ENCODE data around the gene FMO2. TPM values are rescaled to one million over a fixed set of nuclear protein-coding genes. Genes with fewer than 3 reads are reported as not detected.

FMO2 gene
- total RNA-seq, 1 donor from 2014 or later: not detected

DNA sequence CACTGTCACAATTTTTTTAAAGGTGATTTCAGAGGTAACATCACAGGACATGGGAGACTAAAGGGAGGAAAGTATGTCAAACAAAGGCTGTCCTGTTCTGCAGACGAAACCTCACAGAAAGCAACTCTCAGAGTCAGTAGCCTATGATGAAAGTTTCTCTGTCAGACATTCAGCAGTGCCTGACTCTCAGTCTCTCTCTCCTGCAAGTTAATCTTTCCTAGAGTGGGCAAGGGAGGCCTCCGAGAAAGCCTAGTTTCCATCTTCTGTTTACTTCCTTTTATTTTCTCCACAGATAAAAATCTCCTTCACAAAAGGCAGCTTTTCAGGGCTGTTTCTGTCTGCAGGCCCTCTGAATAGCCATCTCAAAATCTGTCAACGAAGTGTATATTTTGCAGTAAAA, 24.9 kb upstream of the FMO2 start:
- H3K27me3 Mint-ChIP-seq (ENCODE audit: unreplicated experiment): no peaks in the 10 kb centered on the region
- no peak for DNase-seq (ENCODE audit: low spot score)
- H3K4me1 Mint-ChIP-seq (ENCODE audit: unreplicated experiment): no peaks in the 10 kb centered on the region
- no peak for TF ChIP-seq CTCF (IDR thresholded peaks at IDR 0.05; ENCODE audit: unreplicated experiment)
- no peak overlapping the region for H3K27ac Mint-ChIP-seq (ENCODE audit: unreplicated experiment)
- no peak overlapping the region for H3K4me3 Mint-ChIP-seq (ENCODE audit: unreplicated experiment)
- no peaks in the 10 kb centered on the region for H3K9me3 Mint-ChIP-seq (ENCODE audit: unreplicated experiment)
- no peaks in the 10 kb centered on the region for H3K36me3 Mint-ChIP-seq (ENCODE audit: low read depth, unreplicated experiment)

DNA sequence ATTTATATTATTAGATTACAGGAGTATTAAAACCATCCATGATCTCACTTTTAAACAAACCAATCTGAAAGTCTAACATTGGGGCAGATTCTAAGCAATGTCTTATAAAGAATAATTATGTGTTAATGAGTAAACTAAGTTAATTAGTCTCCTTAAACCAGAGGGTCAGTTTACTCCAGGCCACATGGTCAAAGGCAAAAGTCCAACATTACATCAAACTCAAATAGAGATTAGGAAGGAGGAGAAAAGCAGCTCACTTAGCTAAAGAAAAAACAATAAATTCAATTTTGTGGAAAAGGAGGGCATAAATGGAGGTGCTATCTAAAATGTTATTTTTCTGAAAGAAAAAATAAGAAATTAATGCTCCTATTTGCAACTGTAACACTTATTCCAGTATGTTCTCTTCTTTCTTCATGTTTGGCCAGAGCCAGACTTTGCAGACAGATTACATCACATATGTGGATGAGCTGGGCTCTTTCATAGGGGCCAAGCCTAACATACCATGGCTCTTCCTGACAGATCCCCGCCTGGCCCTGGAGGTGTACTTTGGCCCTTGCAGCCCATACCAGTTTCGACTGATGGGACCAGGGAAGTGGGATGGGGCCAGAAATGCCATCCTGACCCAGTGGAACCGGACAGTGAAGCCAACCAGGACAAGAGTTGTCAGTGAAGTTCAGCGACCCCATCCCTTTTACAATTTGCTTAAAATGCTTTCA, 24.3 kb upstream of the FMO2 start:
- no peak for TF ChIP-seq CTCF (IDR thresholded peaks at IDR 0.05; ENCODE audit: unreplicated experiment)
- Mint-ChIP-seq H3K9me3 (ENCODE audit: unreplicated experiment) (no peaks in the 10 kb centered on the region), H3K27ac (ENCODE audit: unreplicated experiment) (no peak overlapping the region), H3K27me3 (ENCODE audit: unreplicated experiment) (no peaks in the 10 kb centered on the region), H3K4me3 (ENCODE audit: unreplicated experiment) (no peak overlapping the region), H3K4me1 (ENCODE audit: unreplicated experiment) (no peaks in the 10 kb centered on the region), H3K36me3 (ENCODE audit: low read depth, unreplicated experiment) (no peaks in the 10 kb centered on the region)
- no peak for DNase-seq (ENCODE audit: low spot score)

DNA sequence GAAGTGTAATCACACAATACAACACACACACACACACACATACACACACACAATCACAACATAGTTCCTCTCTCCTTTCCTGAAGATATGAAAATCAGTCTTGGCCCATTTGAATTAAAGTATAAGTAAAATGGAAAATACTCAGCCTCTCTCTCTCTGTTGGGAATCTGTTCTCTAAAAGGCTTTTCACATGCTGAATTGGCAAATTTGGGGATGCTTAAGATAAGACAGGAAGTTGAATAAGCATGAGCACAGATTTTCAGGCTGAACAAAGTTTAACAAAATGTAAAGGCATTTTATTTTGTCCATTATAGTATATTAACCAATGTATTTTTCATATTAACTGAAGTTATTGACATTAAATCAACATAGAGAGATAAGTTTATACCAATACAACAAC, 23.7 kb upstream of the FMO2 start:
- no peaks in the 10 kb centered on the region for H3K4me1 Mint-ChIP-seq (ENCODE audit: unreplicated experiment)
- no peak for TF ChIP-seq CTCF (IDR thresholded peaks at IDR 0.05; ENCODE audit: unreplicated experiment)
- H3K9me3 Mint-ChIP-seq (ENCODE audit: unreplicated experiment): no peaks in the 10 kb centered on the region
- no peaks in the 10 kb centered on the region for H3K36me3 Mint-ChIP-seq (ENCODE audit: low read depth, unreplicated experiment)
- H3K27ac Mint-ChIP-seq (ENCODE audit: unreplicated experiment): no peak overlapping the region
- no peak overlapping the region for H3K4me3 Mint-ChIP-seq (ENCODE audit: unreplicated experiment)
- no peaks in the 10 kb centered on the region for H3K27me3 Mint-ChIP-seq (ENCODE audit: unreplicated experiment)
- no peak for DNase-seq (ENCODE audit: low spot score)

GRCh38 chr1:171166361-171166760, 18.7 kb upstream of the FMO2 start:
- Mint-ChIP-seq H3K27me3 (ENCODE audit: unreplicated experiment) (no peaks in the 10 kb centered on the region), H3K27ac (ENCODE audit: unreplicated experiment) (no peak overlapping the region), H3K4me3 (ENCODE audit: unreplicated experiment) (no peak overlapping the region), H3K36me3 (ENCODE audit: low read depth, unreplicated experiment) (no peaks in the 10 kb centered on the region), H3K9me3 (ENCODE audit: unreplicated experiment) (peaks cover 4% of the 10 kb centered on the region), H3K4me1 (ENCODE audit: unreplicated experiment) (no peaks in the 10 kb centered on the region)
- TF ChIP-seq CTCF (IDR thresholded peaks at IDR 0.05; ENCODE audit: unreplicated experiment): no peak
- DNase-seq (ENCODE audit: low spot score): no peak

- no peak for DNase-seq (ENCODE audit: low spot score)
- no peak for TF ChIP-seq CTCF (IDR thresholded peaks at IDR 0.05; ENCODE audit: unreplicated experiment)
- no peak overlapping the region for H3K4me3 Mint-ChIP-seq (ENCODE audit: unreplicated experiment)
- peaks cover 4% of the 10 kb centered on the region for H3K9me3 Mint-ChIP-seq (ENCODE audit: unreplicated experiment)
- no peaks in the 10 kb centered on the region for H3K36me3 Mint-ChIP-seq (ENCODE audit: low read depth, unreplicated experiment)
- no peak overlapping the region for H3K27ac Mint-ChIP-seq (ENCODE audit: unreplicated experiment)
- no peaks in the 10 kb centered on the region for H3K4me1 Mint-ChIP-seq (ENCODE audit: unreplicated experiment)
- no peaks in the 10 kb centered on the region for H3K27me3 Mint-ChIP-seq (ENCODE audit: unreplicated experiment)
These were observed 17.3 kb upstream of the FMO2 start for GRCh38 chr1:171167785-171168184.

All from endothelial cell (in vitro differentiated cells).